PFSK-1 (cell line): ENCODE measurements around the gene IL23A.
A peak's percentile ranks its signal among the peaks of the same experiment; 100 is the strongest.

Experiments used
- FOXP2 ChIP-seq: optimal IDR thresholded peaks from 2 replicates; pipeline ENCODE3; 2011; ENCODE audit warnings: borderline replicate concordance, control low read depth, inconsistent platforms; ENCODE audit not compliant: insufficient read depth; ENCODE audit errors: extremely low read length, extremely low read depth
- POLR2AphosphoS5 ChIP-seq: IDR thresholded peaks from 2 replicates; pipeline ENCODE4 v1.6.1; 2012; ENCODE audit warnings: low read depth, mild to moderate bottlenecking, control low read depth, low read length, moderate library complexity
- SIN3A ChIP-seq: IDR thresholded peaks from 2 replicates; pipeline ENCODE4 v1.6.1; 2012; ENCODE audit warnings: mild to moderate bottlenecking, low read length, moderate library complexity, borderline replicate concordance; ENCODE audit not compliant: insufficient read depth
- TAF1 ChIP-seq: IDR thresholded peaks from 2 replicates; pipeline ENCODE4 v1.6.1; 2012; ENCODE audit warnings: low read length, control low read depth, borderline replicate concordance; ENCODE audit not compliant: insufficient read depth
- TF ChIP-seq, protein P1 (sequence below), 2 experiments: IDR thresholded peaks; 2 replicates each; pipeline versions ENCODE4 v1.6.1 to v1.8.0; 2011 to 2012; ENCODE audit warnings: low read depth in 2 of 2, low read length in 2 of 2, control low read depth in 1 of 2, inconsistent platforms in 1 of 2, mild to moderate bottlenecking in 1 of 2, moderate library complexity in 1 of 2; ENCODE audit not compliant: insufficient read depth in 1 of 2

Gene IL23A

DNA sequence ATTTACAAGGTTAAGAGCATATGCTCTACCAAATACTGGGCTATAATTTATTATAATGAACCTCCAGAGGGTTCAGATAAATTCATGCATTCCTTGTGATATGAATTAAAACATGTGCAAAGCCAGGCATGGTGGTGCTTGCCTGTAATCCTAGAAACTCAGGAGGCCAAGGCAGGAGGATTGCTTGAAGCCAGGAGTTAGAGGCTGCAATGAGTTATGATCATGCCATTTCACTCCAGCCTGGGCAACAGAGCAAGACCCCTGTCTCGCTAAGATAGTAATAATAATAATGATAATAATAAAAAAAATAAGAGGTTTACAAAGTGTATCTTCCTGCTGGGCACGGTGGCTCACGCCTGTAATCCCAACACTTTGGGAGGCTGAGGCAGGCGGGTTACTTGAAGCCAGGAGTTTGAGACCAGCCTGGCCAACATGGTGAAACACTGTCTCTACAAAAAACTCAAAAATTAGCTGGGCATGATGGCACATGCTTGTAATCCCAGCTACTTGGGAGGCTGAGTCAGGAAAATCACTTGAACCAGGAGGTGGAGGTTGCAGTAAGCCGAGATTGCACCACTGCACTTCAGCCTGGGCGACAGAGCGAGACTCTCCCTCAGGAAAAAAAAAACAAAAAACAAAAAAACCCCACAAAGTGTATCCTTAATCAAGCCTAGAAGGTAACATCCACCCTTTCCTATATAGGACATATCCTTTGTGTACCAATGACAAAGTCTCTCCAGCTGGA lies 31.3 kb upstream of the IL23A start:
- TF ChIP-seq POLR2AphosphoS5: no peak
- TF ChIP-seq, protein P1, sequence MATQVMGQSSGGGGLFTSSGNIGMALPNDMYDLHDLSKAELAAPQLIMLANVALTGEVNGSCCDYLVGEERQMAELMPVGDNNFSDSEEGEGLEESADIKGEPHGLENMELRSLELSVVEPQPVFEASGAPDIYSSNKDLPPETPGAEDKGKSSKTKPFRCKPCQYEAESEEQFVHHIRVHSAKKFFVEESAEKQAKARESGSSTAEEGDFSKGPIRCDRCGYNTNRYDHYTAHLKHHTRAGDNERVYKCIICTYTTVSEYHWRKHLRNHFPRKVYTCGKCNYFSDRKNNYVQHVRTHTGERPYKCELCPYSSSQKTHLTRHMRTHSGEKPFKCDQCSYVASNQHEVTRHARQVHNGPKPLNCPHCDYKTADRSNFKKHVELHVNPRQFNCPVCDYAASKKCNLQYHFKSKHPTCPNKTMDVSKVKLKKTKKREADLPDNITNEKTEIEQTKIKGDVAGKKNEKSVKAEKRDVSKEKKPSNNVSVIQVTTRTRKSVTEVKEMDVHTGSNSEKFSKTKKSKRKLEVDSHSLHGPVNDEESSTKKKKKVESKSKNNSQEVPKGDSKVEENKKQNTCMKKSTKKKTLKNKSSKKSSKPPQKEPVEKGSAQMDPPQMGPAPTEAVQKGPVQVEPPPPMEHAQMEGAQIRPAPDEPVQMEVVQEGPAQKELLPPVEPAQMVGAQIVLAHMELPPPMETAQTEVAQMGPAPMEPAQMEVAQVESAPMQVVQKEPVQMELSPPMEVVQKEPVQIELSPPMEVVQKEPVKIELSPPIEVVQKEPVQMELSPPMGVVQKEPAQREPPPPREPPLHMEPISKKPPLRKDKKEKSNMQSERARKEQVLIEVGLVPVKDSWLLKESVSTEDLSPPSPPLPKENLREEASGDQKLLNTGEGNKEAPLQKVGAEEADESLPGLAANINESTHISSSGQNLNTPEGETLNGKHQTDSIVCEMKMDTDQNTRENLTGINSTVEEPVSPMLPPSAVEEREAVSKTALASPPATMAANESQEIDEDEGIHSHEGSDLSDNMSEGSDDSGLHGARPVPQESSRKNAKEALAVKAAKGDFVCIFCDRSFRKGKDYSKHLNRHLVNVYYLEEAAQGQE (IDR thresholded peaks at IDR 0.05; ENCODE audit: insufficient read depth in 1 of 2, low read depth in 2 of 2, low read length in 2 of 2): no peak
- TF ChIP-seq TAF1: no peak
- no peak for TF ChIP-seq FOXP2
- TF ChIP-seq SIN3A: no peak

DNA sequence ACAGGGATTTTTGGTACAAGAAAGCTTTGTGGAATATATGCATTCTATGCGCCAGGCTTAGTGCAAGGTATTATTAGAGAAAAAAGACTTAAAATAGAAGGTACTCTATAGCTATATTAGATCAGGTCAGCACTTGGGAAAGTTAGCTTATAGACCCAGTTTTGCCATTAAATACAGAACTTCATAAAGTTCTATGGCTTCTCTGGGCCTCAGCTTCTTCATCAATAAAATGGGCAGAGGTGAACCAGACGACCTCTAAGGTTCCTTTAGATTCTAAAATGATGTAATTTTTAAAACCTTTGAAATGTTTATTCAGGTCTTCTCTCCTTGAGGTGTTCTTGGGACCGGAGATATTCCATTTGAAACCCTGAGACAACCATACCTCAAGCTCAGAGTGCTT lies 30.0 kb upstream of the IL23A start:
- TF ChIP-seq TAF1 (no peak), FOXP2 (no peak), POLR2AphosphoS5 (no peak), SIN3A (no peak)
- TF ChIP-seq, protein P1 (IDR thresholded peaks at IDR 0.05; ENCODE audit: insufficient read depth in 1 of 2, low read depth in 2 of 2, low read length in 2 of 2): no peak

DNA sequence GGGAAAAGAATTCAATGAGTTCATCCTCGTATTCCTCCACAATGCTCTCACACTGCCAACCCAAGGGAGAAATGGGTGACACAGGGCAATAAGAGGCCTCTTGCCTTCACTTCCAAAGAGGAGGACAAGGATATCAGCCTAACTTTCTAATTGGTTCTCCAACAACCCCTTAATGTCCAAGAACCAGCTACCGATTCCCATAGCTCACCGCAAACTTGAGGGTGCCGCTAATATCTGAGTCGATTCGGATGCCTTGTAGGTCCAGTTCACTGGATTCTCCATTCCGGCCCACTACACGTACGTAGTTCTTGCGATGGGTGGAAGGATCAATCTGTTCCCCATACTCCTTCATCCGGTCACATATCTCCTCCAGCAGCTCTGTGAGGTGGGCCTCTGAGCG lies 27.7 kb upstream of the IL23A start:
- TF ChIP-seq TAF1 (no peak), POLR2AphosphoS5 (peak; percentile 49; the same call in 1 of the 2 replicates)
- TF ChIP-seq, protein P1 (IDR thresholded peaks at IDR 0.05; ENCODE audit: insufficient read depth in 1 of 2, low read depth in 2 of 2, low read length in 2 of 2): no peak

DNA sequence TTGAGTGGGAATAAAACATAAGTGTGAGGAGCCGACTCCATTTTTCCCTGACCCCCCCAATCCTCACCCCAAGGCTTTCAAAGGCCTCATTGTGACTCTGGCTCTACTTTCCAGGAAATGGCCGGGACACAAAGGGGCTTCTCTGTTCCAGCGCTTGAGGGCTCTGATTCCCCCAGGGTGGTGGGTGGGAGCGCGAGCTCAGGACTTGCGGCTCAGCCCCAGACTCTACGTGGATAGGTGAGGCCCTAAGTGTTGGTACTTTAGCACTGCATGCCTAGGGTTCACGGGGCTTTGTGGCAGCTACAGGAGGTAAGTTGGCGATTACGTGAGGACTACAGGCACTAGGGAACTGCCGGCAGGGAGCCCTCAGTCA lies 23.4 kb upstream of the IL23A start:
- TF ChIP-seq TAF1 (no peak), FOXP2 (no peak), SIN3A (no peak), POLR2AphosphoS5 (no peak)
- TF ChIP-seq, protein P1 (IDR thresholded peaks at IDR 0.05; ENCODE audit: insufficient read depth in 1 of 2, low read depth in 2 of 2, low read length in 2 of 2): no peak
